HG02973 (cell line): Measurements from ENCODE around the gene PARVB.
"Not testable (repeated sequence)": the region's sequence is repeated elsewhere in the genome, so short reads cannot be mapped to it uniquely, and the experiment has no call there.

ENCODE experiments used
- ATAC-seq: cut with Tn5 transposase; IDR thresholded peaks from one replicate; pipeline ENCODE4 v1.9.1; 2021; ENCODE audit warnings: moderate library complexity; ENCODE audit not compliant: unreplicated experiment

The PARVB gene

DNA sequence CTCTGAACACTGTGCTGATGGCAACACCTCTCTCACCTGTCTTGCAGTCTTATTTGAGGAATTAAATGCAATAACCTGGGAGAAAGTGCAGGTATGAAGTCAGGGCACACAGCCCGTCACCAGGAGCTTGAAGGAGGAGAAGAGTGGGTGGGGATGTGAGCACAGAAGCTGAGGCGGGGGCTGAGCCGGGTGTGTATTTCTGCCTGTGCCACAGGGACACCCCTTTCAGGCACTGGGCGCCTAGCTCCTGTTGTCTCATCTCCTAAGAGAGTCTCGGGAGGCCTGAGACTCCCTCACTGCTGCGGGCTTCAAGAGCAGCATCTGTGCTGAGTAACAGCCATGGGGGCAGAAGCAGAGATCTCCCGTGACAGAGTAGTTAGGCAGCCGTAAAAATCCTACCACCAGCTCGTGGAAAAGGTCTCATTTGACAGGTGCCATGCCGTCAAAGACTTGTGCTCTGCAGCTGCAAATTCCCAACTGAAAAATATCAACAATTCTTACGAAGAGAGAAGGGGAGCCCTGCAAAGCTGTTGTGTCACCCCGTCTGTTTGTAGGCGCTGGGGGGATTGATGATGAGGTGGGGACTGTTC lies 26.8 kb downstream of the PARVB start:
- no peak for ATAC-seq

DNA sequence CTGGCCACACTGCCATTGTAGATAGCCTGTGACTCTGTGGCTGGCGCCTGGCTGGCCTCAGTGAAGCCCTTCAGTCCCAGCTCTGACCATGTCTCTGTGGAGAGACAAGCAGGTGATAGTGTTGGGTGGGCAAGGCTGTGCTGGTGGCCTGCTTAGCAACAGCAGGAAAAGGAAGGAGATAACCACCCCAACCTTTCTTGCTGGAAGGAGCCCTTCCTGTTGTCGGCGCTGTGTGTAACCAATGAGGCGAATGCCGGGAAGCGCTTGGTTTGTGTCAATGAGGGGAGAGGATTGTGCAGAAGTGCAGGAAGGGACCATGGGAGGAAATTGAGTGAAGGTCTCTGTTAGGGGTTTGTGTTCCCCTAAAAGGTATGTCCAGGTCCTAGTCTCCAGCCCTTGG lies 27.3 kb downstream of the PARVB start:
- ATAC-seq = no peak

DNA sequence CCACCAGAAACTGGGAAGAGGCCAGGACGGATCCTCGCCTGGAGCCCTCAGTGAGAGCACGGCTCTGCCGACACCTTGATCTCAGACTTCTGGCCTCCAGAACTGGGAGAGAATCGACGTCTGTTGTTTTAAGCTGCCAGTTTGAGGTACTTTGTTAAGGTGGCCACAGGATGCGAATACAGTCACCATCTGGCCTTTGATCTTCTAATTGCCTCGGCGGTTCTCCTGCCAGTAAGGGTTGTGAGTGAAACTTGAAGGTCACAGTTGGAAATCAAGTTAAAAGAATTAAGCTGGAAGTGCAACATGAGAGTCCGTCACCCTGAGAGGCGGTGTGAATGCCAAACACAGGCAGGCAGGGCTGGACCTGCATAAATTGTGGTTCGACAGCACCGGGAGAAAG lies 27.9 kb downstream of the PARVB start:
- ATAC-seq = no peak

DNA sequence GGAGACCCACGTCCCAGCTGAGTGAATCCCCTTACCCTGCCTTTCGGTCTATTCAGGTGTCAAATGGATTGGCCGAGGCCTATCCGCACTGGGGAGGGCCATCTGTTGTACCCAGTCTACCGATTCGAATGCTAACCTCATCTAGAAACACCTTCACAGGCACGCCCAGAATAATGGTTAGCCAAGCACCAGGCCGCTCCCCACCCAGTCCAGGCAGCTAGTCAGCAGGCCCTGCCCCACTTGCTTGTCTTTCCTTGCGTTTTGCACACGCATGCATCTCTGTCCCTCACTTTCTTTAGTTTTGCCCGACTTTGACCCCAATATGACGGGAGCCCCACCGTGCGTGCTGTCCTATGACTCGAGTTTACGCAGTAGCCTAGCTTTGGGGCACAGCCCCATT lies 31.7 kb downstream of the PARVB start:
- no peak for ATAC-seq

DNA sequence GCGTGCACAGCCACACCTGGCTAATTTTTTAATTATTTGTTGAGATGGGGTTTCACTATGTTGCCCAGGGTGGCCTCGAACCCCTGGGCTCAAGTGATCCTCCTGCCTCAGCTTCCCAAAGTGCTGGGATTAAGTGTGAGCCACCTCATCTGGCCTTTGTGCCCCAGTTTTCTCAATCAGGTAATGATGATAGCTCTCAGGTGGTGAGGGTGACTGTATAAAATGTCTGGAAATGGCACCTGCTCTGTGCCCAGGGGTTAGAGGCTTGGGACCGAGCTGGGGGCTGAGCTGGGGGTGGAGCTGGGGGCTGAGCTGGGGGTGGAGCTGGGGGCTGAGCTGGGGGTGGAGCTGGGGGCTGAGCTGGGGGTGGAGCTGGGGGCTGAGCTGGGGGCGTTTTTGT lies 32.5 kb downstream of the PARVB start:
- not testable (repeated sequence) for ATAC-seq

DNA sequence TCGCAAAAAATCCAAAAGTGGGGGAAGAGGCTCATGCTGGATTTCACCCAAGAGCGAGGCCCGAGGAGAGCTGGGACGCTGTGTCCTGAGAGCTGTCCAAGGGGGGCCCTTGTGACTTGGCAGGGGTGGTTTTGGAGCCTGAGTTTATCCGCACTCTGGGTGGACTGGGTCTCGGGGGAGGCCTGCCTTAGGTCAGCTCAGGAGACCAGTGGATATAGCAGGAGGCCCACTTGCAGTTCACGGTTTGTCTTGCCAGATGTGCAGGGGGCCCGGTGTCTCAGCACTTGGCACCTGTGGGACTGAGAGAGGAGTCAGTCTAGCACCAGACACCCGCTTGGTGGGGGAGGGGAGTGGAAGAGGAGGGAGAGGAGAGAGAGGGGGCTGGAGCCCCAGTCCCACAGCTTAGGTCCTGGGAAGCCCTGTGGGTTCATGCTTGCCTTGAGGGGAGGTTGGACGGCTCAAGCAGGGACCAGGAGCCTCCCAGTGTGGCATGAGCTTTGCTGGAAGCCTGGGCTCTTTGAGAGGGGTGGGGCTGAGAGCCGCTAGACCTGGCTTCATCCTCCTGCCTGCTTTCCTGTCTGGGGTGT lies 33.4 kb downstream of the PARVB start:
- no peak for ATAC-seq

DNA sequence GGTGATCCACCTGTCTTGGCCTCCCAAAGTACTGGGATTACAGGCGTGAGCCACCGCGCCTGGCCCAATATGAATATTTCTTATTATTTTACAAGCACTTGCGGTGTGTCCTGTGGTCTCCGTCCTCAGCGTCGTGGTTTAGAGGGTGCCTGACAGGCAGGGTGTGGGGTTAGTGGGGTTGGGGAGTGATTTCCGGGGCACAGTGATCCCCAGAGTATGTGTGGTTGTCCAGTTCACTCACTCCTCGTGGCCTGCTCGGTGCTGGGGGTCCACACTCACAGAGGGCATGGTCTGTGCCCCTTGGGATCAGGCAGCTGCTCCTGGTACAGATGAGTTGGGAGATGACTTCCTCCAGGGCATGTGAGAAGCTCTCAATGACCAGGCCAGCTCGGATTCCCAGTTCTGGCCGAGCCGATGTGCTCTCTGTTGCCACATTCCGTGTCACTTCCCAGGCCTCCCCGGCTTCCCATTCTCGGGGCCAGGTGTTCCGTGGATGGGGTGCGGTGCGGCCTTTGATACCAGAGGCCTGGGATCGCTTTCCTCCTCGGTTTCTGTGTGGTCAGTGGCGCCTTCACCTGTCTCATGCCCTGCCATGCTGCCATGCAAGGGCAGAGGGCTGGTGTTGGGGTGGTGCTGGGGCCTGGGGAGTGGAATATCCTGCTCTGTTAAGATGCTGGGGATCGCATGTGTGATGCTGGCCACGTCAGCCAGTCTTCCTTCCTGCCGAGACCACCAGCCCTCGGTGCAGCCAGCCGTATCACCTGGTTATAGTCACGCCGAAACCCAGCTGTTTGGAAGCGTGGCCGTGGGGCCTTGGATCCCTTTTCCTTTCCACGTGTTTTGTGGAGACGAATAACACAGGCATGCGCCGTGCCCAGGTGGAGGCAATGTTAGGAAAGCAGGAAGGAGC lies 39.6 kb downstream of the PARVB start:
- no peak for ATAC-seq

DNA sequence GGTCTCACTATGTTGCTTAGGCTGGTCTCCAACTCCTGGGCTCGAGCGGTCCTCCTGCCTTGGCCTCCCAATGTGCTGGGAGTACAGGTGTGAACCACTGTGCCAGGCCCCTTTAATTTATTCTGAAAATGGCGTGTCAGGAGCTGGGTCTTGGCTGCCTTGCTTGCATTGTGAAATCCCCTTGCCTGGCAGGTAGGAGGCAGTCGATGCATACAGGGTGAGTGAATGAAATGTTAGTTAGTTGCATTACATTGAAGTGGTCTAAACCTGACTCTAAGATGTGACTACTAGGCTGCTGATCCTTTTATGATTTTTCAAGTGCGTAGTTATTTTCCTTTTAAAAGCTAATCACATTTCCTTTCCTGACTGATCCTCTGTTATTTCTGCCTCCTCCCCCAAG lies 42.9 kb downstream of the PARVB start:
- ATAC-seq = no peak

DNA sequence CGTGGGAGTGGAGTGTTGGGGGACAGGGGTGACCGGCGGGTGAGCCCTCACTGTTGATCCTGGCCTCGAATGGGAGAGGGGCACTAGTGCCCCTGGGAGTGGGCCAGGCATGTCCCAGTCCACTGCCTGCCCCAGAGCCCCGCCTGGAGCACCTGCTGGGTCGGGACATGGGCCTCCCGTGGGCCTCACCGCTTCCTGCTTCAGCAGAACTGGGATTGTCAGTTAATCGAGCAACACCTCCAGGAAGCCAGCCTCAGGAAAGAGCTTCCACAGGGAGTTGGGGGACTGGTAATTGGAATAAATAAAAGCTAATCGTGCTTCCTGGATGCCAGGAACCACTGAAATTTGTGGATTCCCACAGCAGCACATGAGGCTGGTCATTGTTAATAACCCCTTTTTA lies 43.8 kb downstream of the PARVB start:
- no peak for ATAC-seq

DNA sequence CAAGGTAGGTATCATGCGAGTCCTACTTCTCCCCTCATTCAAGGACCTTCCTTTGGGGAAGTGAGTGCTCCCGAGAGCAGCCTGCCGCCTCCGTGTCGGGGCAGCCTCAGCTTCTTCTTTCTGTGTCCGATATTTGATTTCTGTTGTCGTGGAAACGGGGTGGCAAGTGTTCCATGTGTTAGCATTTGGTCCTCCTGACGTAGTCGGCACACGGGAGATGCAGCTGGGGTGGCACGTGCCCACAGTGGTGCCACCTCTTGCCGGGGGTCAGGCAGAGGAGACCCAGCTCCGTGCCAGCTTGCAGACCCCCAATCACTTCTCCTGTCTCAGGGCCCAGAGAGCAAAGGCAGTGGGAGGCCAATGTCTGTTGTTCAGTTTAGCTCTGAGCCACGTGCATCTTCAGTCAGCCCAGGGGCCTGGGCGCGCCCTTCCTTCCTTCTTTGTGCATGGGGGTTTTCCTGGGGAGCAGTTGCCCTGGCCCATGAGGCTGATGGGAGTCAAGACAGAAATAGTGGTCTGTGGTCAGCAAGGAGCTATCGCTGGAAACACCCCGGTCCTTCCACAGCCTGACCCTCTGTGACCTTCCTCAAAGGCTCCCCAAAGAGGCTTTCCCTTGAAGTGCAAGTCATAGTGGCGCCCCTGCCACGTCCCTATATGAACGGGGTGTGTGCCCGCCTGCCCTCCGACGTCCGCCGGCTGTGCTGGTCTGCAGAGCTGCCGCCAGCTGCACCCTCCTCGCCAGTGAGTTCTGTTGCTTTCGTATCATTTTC lies 44.5 kb downstream of the PARVB start:
- no peak for ATAC-seq

DNA sequence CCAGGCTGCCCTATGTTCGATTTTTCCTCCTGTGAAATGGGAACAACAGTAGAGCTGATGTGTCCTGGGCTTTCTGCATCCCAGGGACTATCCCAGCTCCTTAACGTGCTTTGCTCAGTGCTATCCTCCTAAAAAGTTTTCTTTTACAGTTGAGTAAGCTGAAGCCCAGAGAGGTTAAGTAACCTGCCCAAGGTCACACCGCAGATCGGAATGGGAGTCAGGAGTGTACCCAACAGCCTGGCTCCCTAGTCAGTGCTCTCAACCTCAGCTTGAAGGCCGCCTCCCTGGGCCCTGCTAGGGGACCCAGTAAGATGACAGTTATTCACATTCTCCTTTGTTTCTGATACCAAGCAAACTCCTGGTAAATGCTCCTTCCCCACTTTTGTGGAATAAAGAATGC lies 45.9 kb downstream of the PARVB start:
- ATAC-seq = no peak

DNA sequence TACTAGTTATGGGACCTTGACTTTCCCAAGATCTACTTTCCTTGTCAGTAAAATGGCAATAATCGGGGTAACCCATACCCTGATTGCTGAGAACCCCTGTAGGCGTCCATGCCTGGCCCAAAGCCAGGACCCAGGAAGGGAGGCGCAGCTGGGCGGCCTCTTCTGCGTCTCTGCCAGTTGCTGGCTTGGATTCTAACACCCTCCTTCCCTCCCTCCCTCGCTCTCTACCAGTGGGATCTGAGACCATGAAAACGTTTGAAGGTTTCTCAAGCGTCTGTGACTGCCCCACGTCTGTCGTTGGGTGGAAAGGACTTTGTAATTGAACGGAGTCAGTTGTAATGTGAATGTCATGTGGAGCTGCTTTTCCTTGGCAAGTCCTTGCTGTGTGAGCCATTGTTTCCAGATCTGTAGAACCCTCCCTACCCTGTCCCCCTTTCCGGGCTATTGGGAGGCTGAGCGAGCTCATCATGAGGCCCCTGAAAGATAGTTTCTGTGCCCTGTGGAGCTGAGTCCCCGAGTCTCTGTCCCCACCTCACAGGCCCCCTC lies 47.8 kb downstream of the PARVB start:
- no peak for ATAC-seq

DNA sequence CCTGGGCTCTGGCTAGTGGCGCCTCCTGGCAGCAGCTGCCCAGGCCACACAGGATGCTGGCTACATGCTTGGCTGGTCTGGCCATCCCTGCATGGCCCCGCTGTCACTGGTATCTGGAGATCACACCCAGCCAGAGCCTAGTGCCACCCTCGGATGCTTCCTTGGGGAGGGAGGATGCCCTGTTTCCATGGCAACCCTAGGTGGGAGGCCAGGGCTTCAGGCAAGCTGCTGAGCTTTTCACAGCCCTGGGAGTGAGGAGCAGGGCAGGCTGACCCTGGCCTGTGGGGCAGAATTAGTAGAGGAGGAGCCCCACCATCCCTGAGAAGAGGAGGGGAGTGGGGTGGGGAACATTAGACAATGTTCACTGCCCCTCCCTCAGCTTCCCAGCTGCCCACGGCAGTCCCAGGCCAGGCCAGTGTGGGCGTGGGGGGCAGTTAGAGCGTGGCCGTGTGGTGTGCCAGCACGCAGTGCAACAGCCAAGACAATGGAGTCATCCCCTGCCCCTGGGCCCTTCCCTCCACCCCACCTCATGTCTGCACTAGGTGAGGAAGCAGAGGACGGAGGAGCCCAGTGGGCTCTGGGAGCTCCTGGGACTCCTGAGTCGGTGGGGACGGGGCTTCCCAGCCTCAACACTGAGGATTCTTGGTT lies 50.4 kb downstream of the PARVB start:
- ATAC-seq = no peak

DNA sequence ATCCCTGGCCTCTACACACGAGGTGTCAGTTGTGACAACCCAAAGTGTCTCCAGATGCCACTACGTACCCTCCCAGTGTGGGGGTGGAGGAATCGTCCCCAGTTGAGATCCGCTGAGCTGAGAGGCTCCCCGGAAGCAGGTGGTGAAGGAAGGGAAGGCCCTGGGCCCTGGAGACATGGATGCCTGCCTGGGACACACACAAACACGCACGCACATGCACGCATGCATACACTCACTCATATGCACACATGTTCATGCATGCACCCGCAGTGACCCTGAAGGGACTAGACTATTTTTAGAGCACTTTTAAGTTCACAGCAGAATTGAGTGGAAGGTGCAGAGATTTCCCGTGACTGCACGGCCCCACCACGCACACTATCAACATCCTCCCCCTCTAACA lies 50.9 kb downstream of the PARVB start:
- no peak for ATAC-seq

DNA sequence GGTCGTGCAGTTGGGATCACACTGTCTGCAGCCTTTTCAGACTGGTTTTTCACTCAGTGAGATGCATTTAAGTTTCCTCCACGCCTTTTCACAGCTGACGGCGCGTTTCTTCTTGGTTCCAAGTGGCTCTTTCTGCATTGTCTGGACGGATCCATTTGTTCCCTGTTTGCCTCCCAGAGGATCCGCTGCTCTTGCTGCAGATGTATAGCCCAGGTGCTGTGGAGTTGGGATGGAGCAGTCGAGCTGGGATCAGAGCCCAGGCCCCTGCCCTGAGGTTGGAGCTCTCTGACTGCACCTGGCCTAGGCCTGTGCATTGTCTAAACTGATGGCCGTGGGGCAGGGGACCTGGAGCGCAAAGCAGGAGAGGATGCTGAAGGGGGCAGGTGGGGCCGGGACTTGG lies 51.6 kb downstream of the PARVB start:
- ATAC-seq = no peak

DNA sequence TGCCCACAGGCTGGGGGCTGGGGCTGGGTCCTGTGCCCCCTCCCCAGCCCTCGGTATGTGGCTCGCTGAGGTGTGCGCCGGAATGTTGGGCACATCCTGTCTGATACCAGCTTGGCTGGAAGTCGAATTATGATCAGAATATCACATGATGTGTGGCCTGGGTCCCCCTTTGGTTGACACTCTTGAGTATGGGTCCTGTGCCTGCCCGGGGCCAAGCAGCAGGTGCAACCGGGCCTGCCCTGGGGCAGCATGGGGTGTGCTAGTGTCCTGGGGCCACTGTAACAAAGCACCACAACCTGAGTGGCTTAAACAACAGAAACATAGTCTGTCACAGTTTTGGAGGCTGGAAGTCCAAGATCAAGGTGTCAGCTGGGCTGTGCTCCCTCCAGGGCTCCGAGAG lies 52.7 kb downstream of the PARVB start:
- ATAC-seq = no peak

DNA sequence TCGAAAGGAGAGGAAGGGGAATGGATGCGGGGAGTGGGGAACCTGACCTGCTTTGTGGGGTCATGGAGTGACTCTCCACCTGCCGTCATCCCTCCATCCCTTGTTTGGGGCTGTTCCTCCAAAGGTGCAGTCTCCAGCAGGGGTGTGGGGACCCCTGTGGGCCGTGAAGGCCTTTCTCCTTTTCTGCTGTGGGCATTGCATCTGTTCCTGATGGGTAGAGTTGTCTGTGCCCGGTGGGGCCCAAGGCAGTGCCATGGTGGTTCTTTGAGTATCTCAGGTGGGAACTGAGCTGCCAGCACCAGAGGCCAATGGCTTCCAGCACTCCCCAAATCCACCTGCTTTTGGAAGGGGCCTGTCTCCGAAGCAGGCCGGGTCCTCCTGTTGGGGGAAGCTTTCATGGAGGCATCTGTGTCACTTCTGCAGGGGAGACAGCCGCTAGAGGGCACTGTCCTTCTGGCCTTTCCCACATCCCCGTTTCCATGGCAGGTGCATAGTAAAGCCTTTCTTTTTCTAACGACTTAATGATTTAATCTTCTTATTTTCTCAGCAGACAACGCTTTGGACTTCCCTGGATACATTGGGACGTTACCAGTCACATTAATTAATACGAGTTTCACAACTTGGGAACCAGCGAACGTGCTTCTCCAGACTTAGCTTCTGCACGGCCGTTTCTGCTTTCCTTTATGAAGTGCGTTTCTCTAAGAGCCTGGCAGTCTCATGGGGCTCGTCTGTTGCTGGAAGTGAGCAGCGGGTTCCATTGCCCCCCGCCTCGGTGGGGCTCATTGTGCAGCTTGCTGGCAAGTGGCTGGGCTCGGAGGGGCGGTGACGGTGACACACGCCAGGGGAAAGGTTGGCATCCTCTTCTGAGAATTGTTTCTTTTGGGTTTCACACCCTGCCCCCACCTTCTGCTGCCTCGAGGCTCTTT lies 57.1 kb downstream of the PARVB start:
- ATAC-seq = no peak

DNA sequence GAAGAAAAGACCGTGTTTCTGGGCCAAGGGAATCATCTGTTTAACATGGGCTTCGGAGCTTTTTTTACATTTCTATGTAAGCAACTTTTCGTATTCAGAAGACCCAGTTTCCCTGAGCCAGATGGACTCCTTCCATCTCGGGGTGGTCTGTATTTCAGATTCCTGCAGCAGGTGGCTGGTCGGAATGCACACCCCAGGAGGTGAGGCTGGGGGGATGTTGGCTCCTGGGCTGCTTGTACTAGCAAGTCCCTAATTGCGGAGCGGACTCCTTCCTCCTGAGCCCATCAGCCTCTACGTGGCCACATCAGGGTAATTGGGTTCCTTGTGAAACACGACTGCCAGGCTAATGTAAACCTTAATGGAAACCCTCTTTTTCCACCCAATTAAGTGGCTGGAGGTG lies 58.7 kb downstream of the PARVB start:
- ATAC-seq = no peak

DNA sequence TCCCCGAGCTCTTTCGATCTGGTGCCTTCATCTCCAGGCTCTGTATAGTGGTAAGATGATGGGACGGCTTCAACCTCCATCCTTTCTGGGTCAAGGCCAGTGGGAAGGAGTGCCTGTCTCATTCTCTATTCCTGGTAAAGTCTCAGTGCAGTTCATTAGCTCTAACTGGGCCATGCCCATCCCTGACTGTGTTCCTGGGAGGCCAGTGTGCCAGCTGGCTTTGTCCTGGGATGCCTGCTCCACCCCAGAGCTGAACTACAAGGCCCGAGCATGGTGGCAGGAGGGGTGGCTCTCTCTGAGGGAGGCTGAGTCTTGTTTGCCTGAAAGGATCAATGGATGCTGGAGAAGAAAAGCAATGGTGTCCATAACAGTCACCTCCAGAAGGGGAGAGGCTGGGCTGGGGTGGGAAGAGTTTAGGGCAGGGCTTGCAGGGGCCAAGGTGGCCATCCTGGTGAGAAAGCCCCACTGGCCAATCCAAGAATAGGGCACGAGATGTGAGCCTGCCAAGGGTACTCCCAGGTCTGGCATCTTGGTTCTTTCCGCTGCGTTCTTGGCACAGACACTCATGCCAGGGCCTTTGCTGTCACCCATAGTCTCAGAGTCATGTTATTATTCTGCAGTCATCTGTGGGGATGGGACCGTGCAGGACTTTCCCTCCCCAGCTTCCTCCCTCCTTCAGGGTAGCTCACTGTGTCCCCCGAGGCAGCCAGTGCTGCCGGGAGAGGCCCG lies 60.1 kb downstream of the PARVB start:
- ATAC-seq = no peak
